Nephron (organoid): ENCODE data around the gene DDX54.
A peak's percentile ranks its signal among the peaks of the same experiment; 100 is the strongest.

Experiments
- H3K27ac Mint-ChIP-seq, 3 experiments: 2 replicates each; pipeline ENCODE4 v1.8.0; 2020; ENCODE audit warnings: mixed read lengths in 3 of 3, mild to moderate bottlenecking in 2 of 3, moderate library complexity in 1 of 3
- H3K27me3 Mint-ChIP-seq: 2 replicates; pipeline ENCODE4 v1.8.0; 2021; ENCODE audit warnings: low read depth, mild to moderate bottlenecking, moderate library complexity, mixed read lengths
- H3K36me3 Mint-ChIP-seq: 2 replicates; pipeline ENCODE4 v1.8.0; 2020; ENCODE audit warnings: low read depth, mixed read lengths
- H3K4me1 Mint-ChIP-seq: 2 replicates; pipeline ENCODE4 v1.8.0; 2020; ENCODE audit warnings: mixed read lengths
- H3K4me3 Mint-ChIP-seq, 3 experiments: 2 replicates each; pipeline ENCODE4 v1.8.0; 2020; ENCODE audit warnings: mild to moderate bottlenecking in 3 of 3, mixed read lengths in 3 of 3, moderate library complexity in 2 of 3
- H3K9me3 Mint-ChIP-seq: 2 replicates; pipeline ENCODE4 v1.8.0; 2020; ENCODE audit warnings: mixed read lengths
- TF ChIP-seq, protein P1 (sequence below), 3 experiments: fragments of 200-600 bp; sonication (generic); IDR thresholded peaks; one replicate each; pipeline ENCODE4 v1.5.0; 2021; ENCODE audit warnings: antibody characterized with exemption in 3 of 3; ENCODE audit not compliant: unreplicated experiment in 3 of 3

DDX54 gene

DNA sequence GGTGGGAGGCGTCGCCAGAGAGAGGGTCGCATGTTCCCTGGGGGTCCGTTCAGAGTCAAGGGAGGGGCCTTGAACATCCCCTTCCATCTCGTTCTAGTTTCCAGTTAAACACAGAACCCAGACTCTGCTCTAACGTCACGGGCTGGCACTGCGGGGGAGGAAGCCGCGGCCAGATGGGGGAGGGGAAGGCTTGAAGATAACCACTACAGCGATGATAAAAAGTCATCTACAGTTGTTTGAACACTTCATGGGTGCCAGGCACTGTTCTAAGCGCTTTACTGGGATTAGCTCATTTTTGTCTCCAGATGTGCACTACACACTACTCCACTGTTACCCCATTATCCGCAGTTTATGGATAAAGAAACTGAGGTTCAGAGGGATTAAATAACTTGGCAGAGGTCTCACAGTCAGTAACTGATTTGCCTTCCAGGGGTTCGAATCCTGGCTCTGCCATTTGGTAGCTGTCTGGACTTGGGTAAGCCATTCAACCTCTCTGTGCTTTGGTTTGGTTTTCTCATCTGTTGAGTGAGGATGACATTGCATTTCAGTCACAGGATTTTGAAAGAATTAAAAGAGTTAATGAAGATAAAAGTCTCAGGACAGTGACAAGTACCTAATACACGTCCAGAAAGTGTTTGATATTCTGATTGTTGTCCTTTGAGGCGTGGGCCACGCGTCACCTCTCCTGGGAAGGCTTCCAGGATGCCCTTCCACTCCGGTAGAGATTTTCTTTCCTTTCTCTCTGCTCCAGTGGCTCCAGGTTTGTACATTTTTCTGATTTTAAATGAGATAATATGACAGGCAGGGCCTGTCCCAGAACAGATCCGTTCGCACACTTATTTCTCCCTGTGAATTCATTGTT is 48.9 kb downstream of the DDX54 start:
- no peaks in the 10 kb centered on the region for H3K4me1 Mint-ChIP-seq
- H3K27ac Mint-ChIP-seq: peak overlapping the region in 1 of 3 experiments; percentile 11
- peak overlapping the region in 2 of 3 experiments; percentile 27 to 44 for H3K4me3 Mint-ChIP-seq
- no peaks in the 10 kb centered on the region for H3K36me3 Mint-ChIP-seq
- H3K27me3 Mint-ChIP-seq: peaks cover 56% of the 10 kb centered on the region
- TF ChIP-seq, protein P1, sequence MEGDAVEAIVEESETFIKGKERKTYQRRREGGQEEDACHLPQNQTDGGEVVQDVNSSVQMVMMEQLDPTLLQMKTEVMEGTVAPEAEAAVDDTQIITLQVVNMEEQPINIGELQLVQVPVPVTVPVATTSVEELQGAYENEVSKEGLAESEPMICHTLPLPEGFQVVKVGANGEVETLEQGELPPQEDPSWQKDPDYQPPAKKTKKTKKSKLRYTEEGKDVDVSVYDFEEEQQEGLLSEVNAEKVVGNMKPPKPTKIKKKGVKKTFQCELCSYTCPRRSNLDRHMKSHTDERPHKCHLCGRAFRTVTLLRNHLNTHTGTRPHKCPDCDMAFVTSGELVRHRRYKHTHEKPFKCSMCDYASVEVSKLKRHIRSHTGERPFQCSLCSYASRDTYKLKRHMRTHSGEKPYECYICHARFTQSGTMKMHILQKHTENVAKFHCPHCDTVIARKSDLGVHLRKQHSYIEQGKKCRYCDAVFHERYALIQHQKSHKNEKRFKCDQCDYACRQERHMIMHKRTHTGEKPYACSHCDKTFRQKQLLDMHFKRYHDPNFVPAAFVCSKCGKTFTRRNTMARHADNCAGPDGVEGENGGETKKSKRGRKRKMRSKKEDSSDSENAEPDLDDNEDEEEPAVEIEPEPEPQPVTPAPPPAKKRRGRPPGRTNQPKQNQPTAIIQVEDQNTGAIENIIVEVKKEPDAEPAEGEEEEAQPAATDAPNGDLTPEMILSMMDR (IDR thresholded peaks at IDR 0.05; ENCODE audit: unreplicated experiment in 3 of 3): no peak
- no peaks in the 10 kb centered on the region for H3K9me3 Mint-ChIP-seq

DNA sequence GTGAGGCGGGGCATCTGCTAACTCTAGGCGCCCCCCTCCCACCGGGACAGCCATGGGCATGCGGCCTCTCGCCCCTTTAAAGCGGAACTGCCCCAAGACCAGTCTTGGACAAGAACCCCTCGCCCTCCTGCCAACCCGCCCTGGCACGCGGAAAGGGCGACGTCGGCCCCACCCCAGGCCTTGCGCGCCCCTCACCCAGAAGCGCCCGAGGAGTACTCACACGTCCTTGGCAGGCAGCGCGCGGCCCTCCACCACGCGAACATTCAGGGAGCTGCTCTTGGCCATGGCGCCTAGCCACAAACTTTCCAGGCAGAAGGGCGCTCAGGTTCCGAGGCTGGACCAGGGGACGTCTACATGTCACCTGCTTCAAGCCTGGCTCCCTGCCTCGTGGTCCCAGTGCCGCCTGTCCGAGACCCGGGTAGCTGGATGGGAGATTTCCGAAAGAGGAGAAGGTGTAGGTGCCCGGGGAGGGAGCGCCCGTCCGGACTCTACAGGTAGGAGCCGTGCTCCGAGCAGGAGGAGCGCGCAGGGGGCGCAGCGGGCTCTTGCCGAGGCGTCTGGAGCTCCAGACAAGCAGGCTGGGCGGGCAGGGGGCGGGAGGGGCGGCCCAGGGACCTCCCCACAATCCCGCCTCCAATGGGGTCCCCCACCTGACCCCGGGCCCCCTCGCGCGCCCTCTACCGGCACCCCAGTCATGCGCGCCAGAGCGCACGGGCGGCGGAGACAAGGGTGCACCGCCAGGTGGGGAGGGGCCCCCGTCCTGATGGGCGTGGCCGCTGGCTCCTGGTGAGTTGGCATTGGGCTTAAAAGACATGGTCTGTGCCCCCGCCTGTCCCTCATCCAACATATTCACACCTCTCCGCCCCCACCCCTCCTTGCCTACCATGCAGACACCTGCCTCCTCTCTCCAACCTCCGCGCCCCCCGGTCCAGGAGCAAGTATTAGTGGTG is 49.8 kb downstream of the DDX54 start, which contains the start of gene RASAL1:
TSS of gene RASAL1 (minus strand) at position 584 of the 950 bp plus-strand sequence. CDS start at position 285, 299 bp downstream.
- peak within 1 kb of the TSS in 1 of 3 experiments; percentile 11 for H3K27ac Mint-ChIP-seq
- H3K27me3 Mint-ChIP-seq: peaks cover 56% of the 10 kb centered on the region
- H3K9me3 Mint-ChIP-seq: no peaks in the 10 kb centered on the region
- TF ChIP-seq, protein P1 (IDR thresholded peaks at IDR 0.05; ENCODE audit: unreplicated experiment in 3 of 3): peak; percentile 35 to 41 (median 41)
- H3K4me3 Mint-ChIP-seq: peak within 1 kb of the TSS in 2 of 3 experiments; percentile 32 to 46
- H3K36me3 Mint-ChIP-seq: no peaks in the 10 kb centered on the region
- no peaks in the 10 kb centered on the region for H3K4me1 Mint-ChIP-seq

DNA sequence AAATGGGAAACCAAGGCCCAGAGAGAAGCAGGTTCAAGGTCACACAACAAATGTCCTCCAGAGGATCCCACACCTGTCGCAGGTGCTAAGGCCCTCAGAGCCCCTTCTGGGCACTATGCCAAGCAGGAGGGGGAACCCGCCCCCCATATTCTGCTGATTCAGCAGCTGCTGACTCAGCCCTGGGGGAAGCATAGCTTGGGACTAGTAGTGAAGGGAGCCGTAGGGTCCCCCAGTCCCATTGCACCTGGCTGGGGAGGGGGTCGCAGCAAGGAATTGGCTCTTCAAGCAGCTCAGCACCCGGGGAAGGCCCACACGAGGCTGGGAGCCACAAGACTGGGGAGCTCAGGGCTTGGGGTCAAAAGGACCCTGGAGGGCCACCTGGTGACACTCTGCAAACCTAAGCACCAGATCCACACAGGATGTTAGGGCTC is 50.7 kb downstream of the DDX54 start:
- peak overlapping the region in 1 of 3 experiments; percentile 19 for H3K4me3 Mint-ChIP-seq
- H3K36me3 Mint-ChIP-seq: no peaks in the 10 kb centered on the region
- H3K27me3 Mint-ChIP-seq: peaks cover 56% of the 10 kb centered on the region
- H3K4me1 Mint-ChIP-seq: no peaks in the 10 kb centered on the region
- TF ChIP-seq, protein P1 (IDR thresholded peaks at IDR 0.05; ENCODE audit: unreplicated experiment in 3 of 3): no peak
- H3K9me3 Mint-ChIP-seq: no peaks in the 10 kb centered on the region
- H3K27ac Mint-ChIP-seq: no peak overlapping the region

DNA sequence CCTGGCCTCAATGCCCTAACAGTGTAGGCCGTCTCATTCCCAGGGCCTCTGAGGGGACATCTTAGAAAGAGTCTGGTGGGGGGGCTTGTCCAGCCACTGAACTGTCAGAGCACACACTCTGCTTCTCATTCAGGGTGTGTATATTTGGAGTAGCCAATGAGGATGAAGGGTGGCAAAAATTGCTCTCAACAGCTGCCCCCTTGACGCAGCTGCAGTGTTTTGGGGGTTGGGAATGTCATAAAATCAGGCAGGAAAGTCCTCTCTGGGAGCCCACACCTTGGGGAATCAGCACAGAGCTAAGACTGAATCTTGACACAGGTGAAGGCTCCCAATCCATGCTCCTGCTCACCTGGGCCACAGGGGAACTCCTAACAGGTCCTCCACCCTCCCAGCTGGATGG is 51.2 kb downstream of the DDX54 start:
- Mint-ChIP-seq H3K27me3 (peaks cover 56% of the 10 kb centered on the region), H3K27ac (no peak overlapping the region), H3K9me3 (no peaks in the 10 kb centered on the region), H3K4me3 (peak overlapping the region in 1 of 3 experiments; percentile 30), H3K4me1 (no peaks in the 10 kb centered on the region), H3K36me3 (no peaks in the 10 kb centered on the region)
- TF ChIP-seq, protein P1 (IDR thresholded peaks at IDR 0.05; ENCODE audit: unreplicated experiment in 3 of 3): no peak

DNA sequence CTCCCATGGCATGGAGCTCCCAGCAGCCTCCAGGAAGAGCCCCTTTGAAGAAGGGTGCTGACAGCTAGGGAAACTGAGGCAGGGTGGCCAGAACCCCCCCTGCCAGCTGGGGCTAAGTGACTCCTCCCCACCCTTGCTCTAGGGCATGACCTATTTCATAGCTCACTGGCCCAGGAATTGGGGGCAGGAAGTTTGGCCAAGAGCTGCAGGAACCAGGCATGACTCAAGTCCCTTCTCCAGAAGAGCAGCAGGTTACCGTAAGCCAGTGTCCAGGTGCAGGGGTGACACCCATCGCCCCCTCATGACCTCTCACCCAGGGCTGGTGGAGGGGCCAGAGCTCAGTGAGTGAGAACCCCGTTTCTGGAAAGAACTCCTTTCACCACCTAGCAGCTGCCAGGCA is 51.6 kb downstream of the DDX54 start:
- peaks cover 56% of the 10 kb centered on the region for H3K27me3 Mint-ChIP-seq
- no peaks in the 10 kb centered on the region for H3K4me1 Mint-ChIP-seq
- TF ChIP-seq, protein P1 (IDR thresholded peaks at IDR 0.05; ENCODE audit: unreplicated experiment in 3 of 3): no peak
- H3K36me3 Mint-ChIP-seq: no peaks in the 10 kb centered on the region
- H3K4me3 Mint-ChIP-seq: no peak overlapping the region
- H3K9me3 Mint-ChIP-seq: no peaks in the 10 kb centered on the region
- no peak overlapping the region for H3K27ac Mint-ChIP-seq
